ENCODE data around the gene MFF. TPM values are rescaled to one million over a fixed set of nuclear protein-coding genes. Genes with fewer than 3 reads are reported as not detected.

Gene MFF
- total and polyA plus RNA-seq, 2 donors (not counting 3 experiments of a cell fraction or from before 2014, with no cell fraction given), result 36.3 to 65.1 TPM

DNA sequence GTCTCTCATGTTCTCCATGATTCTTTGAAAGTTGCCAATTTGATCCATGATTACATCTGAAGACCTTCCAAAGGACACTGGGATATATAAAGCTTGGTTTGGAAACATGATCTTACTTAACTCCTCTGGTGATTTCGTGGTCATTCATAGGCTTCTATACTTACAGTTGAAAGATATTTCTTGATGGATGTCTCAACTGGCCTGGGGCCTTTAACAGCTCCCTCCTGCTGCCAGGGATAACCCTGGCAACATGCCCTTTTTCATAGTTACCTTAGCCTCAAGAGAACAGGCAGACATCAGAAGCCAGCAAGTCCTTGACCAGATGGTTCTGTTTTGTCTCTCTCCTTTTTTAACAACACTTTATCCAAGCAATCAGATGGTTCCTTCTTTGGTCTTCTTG lies 23.5 kb upstream of the MFF start:
- H3K9ac ChIP-seq (replicated peaks; ENCODE audit: extremely low read depth, insufficient read depth, low read length), result no peak overlapping the region
- no peaks in the 10 kb centered on the region for H3K4me1 ChIP-seq (ENCODE audit: control insufficient read depth, extremely low read depth, insufficient read depth, low read length)
- FAIRE-seq, result no peak
- H3K36me3 ChIP-seq (ENCODE audit: control insufficient read depth in 2 of 2, extremely low read depth in 1 of 2, insufficient read depth in 2 of 2, low read length in 2 of 2), result no peaks in the 10 kb centered on the region
- no peaks in the 10 kb centered on the region for H3K9me3 ChIP-seq (replicated peaks; ENCODE audit: control insufficient read depth, insufficient read depth, low read length)
- no peaks in the 10 kb centered on the region for H4K20me1 ChIP-seq (replicated peaks; ENCODE audit: control insufficient read depth, extremely low read depth, insufficient read depth, low read length)
- intact Hi-C loops (cut with micrococcal nuclease), result no loop called here
- no peak overlapping the region for H3K4me3 ChIP-seq (replicated peaks in 1 of 3; ENCODE audit: insufficient read depth in 1 of 3, low read depth in 1 of 3, low read length in 3 of 3)
- H3K27ac ChIP-seq (ENCODE audit: insufficient read depth, low read depth, low read length), result no peak overlapping the region
- no peaks in the 10 kb centered on the region for H3K9me1 ChIP-seq (replicated peaks; ENCODE audit: control insufficient read depth, extremely low read depth, insufficient read depth, low read length)
- H3K4me2 ChIP-seq (ENCODE audit: insufficient read depth, low read length), result no peak overlapping the region
- TF ChIP-seq JUN (IDR thresholded peaks at IDR 0.05; ENCODE audit: borderline replicate concordance, insufficient read depth, insufficient read length, low read depth) (no peak), POLR2A (IDR thresholded peaks at IDR 0.05; ENCODE audit: low read depth, low read length) (no peak), EZH2 (IDR thresholded peaks at IDR 0.05; ENCODE audit: borderline replicate concordance, low read depth, low read length, severe bottlenecking) (no peak), MYC (IDR thresholded peaks at IDR 0.05; ENCODE audit: low read depth, low read length) (no peak), POLR2AphosphoS5 (IDR thresholded peaks at IDR 0.05; ENCODE audit: insufficient read depth, low read depth, low read length) (no peak), CTCF (IDR thresholded peaks at IDR 0.05; ENCODE audit: extremely low read depth in 1 of 2, insufficient read depth in 1 of 2, low read depth in 1 of 2, low read length in 2 of 2) (no peak), FOS (IDR thresholded peaks at IDR 0.05; ENCODE audit: borderline replicate concordance, insufficient read depth, low read length) (no peak), GATA2 (IDR thresholded peaks at IDR 0.05; ENCODE audit: insufficient read depth, insufficient read length, low read depth, low read length) (no peak)
- TF ChIP-seq, protein P1, sequence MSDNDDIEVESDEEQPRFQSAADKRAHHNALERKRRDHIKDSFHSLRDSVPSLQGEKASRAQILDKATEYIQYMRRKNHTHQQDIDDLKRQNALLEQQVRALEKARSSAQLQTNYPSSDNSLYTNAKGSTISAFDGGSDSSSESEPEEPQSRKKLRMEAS (IDR thresholded peaks at IDR 0.05; ENCODE audit: insufficient read depth, insufficient read length), result no peak
- no peak for DNase-seq (ENCODE audit: low read depth, low spot score)
- no peak overlapping the region for H2AFZ ChIP-seq (ENCODE audit: low read depth, low read length)
- dilution Hi-C loops (cut with MboI; ENCODE audit: extremely low pct_ligation_motif_present, low sequenced_read_pairs), result no loop called here
- BruUV-seq (replicated peaks), result no TSS peak
- no peaks in the 10 kb centered on the region for H3K27me3 ChIP-seq (ENCODE audit: control insufficient read depth in 2 of 2, insufficient read depth in 2 of 2, low read length in 2 of 2)
- CTCF ChIA-PET, result interaction anchor here (0.6 to 1.5 kb wide), 4 partner anchors 9 to 124 kb away, joined by 3 to 4 read pairs (median 3); no protein-coding TSS in a partner anchor
- H3K79me2 ChIP-seq (ENCODE audit: control insufficient read depth, insufficient read depth, low read length), result no peaks in the 10 kb centered on the region
- POLR2A ChIA-PET, result interaction anchor here (0.7 kb wide), 1 partner anchor 108 kb away, joined by 3 read pairs; no protein-coding TSS in a partner anchor

Measured in endothelial cell of umbilical vein (primary cell).